Liver (tissue), 3 donors: ENCODE measurements around the gene TMEM238L.

Source experiments
- EGR1 ChIP-seq, 2 donors: IDR thresholded peaks; 2 replicates each; pipeline ENCODE4 v1.6.1; 2016 to 2018; ENCODE audit warnings: antibody characterized with exemption in 2 of 2, low read depth in 2 of 2
- GABPA ChIP-seq, 2 donors: IDR thresholded peaks in 1 of 2; conservative IDR thresholded peaks in 1 of 2; 2 replicates each; pipeline ENCODE4 v1.6.1; 2016; ENCODE audit warnings: antibody characterized with exemption in 2 of 2, mild to moderate bottlenecking in 1 of 2, moderate library complexity in 1 of 2
- TF ChIP-seq, protein P1 (sequence below): fragments of 150-350 bp; IDR thresholded peaks from 2 replicates; pipeline ENCODE4 v1.5.1; 2017; ENCODE audit warnings: improper control_type of control experiment, low read depth, low read length; ENCODE audit not compliant: missing input control
- TF ChIP-seq, protein P2 (sequence below): IDR thresholded peaks from 2 replicates; pipeline ENCODE4 v1.6.1; 2016; ENCODE audit warnings: antibody characterized with exemption
- TF ChIP-seq, protein P3 (sequence below): IDR thresholded peaks from 2 replicates; pipeline ENCODE4 v1.6.1; 2016; ENCODE audit warnings: antibody characterized with exemption
- donor health status: healthy.
- donor health status: healthy.

DNA sequence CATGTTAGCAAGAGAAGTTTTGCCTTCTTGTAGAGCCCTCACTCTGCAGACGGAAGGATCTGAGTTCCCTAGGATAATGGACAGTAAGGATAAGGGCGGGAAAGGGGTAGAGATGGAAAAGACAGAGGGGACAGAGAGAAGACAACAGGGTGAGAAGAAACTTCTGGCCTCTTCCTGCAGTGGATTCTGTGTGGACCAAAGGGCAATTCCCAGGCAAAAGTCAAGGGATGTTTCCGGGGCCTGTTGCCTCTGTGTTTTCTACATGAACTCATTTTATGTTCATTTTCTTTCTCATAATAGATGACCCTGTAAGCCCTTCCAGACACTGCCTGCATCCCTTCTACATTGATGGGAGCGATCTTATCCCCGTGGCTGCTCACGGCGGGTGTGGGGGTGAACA lies 647 bp upstream of the TMEM238L start:
- TF ChIP-seq, protein P1, sequence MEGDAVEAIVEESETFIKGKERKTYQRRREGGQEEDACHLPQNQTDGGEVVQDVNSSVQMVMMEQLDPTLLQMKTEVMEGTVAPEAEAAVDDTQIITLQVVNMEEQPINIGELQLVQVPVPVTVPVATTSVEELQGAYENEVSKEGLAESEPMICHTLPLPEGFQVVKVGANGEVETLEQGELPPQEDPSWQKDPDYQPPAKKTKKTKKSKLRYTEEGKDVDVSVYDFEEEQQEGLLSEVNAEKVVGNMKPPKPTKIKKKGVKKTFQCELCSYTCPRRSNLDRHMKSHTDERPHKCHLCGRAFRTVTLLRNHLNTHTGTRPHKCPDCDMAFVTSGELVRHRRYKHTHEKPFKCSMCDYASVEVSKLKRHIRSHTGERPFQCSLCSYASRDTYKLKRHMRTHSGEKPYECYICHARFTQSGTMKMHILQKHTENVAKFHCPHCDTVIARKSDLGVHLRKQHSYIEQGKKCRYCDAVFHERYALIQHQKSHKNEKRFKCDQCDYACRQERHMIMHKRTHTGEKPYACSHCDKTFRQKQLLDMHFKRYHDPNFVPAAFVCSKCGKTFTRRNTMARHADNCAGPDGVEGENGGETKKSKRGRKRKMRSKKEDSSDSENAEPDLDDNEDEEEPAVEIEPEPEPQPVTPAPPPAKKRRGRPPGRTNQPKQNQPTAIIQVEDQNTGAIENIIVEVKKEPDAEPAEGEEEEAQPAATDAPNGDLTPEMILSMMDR = no peak
- TF ChIP-seq EGR1 (IDR thresholded peaks at IDR 0.05; ENCODE audit: low read depth in 2 of 2) (no peak), GABPA (IDR thresholded peaks at IDR 0.05 in 1 of 2, conservative IDR thresholded peaks at IDR 0.05 in 1 of 2) (no peak)
- TF ChIP-seq, protein P2, sequence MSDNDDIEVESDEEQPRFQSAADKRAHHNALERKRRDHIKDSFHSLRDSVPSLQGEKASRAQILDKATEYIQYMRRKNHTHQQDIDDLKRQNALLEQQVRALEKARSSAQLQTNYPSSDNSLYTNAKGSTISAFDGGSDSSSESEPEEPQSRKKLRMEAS = no peak
- TF ChIP-seq, protein P3, sequence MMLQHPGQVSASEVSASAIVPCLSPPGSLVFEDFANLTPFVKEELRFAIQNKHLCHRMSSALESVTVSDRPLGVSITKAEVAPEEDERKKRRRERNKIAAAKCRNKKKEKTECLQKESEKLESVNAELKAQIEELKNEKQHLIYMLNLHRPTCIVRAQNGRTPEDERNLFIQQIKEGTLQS = no peak
